Upper lobe of left lung (tissue), 4 donors: Measurements from ENCODE around the gene STRBP.

Experiments
- EP300 ChIP-seq, 4 donors: sonication (generic); formaldehyde crosslinking; IDR thresholded peaks; one replicate each; pipeline ENCODE4 v1.5.1; 2017; ENCODE audit warnings: antibody characterized with exemption in 4 of 4, control low read depth in 2 of 4
- POLR2A ChIP-seq, 4 donors: fragments of 450-650 bp; IDR thresholded peaks; one replicate each; pipeline ENCODE4 v1.5.1; 2016 to 2017; ENCODE audit warnings: antibody characterized with exemption in 4 of 4, mild to moderate bottlenecking in 2 of 4
- TF ChIP-seq, protein P1 (sequence below), 6 experiments: fragments of 450-650 bp in 4 of 6; fragments of 200-600 bp in 2 of 6; sonication (generic) in 2 of 6; IDR thresholded peaks; one replicate each; pipeline ENCODE4 v1.5.1; 2016 to 2019; ENCODE audit warnings: antibody characterized with exemption in 6 of 6

DNA sequence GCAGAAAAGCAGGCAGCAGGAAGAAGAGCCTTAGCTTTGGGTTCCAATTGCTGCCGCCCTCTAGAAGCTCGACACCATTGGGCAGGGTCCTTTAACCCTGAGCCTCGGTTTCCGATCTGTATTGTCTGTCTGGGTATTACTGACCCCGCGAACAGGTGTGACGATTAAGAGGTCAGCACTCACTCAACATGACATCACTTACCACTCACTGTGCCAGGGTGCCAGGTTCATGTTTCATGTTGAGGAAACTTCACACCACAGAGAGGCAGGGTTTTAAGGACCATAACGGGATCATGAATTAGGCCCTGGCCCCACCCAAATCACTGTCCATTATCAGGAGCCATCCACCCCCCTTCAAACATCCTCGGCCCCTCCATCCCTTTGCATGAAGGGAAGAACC lies 159.4 kb downstream of the STRBP start:
- TF ChIP-seq, protein P1, sequence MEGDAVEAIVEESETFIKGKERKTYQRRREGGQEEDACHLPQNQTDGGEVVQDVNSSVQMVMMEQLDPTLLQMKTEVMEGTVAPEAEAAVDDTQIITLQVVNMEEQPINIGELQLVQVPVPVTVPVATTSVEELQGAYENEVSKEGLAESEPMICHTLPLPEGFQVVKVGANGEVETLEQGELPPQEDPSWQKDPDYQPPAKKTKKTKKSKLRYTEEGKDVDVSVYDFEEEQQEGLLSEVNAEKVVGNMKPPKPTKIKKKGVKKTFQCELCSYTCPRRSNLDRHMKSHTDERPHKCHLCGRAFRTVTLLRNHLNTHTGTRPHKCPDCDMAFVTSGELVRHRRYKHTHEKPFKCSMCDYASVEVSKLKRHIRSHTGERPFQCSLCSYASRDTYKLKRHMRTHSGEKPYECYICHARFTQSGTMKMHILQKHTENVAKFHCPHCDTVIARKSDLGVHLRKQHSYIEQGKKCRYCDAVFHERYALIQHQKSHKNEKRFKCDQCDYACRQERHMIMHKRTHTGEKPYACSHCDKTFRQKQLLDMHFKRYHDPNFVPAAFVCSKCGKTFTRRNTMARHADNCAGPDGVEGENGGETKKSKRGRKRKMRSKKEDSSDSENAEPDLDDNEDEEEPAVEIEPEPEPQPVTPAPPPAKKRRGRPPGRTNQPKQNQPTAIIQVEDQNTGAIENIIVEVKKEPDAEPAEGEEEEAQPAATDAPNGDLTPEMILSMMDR (IDR thresholded peaks at IDR 0.05) = no peak
- TF ChIP-seq POLR2A (IDR thresholded peaks at IDR 0.05) = no peak
- no peak for TF ChIP-seq EP300 (IDR thresholded peaks at IDR 0.05)
